ENCODE results near the gene SLC9A5.

The SLC9A5 gene

DNA sequence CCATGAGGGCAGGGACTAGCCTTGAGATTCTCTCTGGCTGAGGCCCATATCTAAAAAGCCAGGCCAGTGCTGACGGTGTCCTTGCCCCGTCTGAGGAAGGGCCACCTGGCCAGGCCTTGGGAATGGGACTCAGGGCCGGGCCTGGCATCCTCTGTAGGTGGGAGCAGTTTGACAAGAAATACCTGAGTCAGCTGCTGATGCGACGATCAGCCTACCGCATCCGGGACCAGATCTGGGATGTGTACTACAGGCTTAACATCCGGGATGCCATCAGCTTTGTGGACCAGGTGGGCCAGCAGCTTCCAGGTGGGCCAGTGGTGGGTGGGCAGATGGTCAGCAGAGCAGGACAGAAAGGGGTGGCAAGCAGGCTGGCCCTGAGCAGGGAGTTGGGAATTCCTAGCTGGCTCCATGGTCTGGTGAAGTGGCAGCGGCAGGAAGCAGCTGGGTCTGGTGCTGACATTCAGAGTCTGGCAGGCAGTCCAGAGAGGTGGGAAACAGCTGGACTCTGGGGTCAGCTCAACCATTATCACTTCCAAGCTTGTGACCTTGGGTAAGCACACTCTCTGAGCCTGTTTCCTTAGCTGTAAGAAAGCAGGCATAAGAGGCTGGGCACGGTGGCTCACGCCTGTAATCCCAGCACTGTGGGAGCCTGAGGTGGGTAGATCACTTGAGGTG is 9.5 kb downstream of the SLC9A5 start:
- no peak for DNase-seq

DNA sequence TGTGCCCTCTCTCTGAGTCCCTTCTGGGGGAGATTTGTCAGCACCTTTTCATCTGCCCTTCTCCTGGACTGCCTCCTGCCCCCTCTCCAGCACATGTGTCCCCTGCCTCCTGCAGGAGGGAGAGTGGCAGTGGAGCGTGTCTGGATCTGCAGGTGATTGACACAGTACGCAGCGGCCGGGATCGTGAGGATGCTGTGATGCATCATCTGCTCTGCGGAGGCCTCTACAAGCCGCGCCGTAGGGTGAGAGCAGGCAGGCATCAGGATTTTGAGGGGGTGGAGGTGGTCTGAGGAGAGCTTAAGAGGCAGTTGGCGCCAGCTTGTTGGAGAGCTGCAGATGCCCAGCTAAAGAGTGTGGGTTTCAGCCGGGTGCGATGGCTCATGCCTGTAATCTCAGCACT is 10.9 kb downstream of the SLC9A5 start:
- no peak for DNase-seq

DNA sequence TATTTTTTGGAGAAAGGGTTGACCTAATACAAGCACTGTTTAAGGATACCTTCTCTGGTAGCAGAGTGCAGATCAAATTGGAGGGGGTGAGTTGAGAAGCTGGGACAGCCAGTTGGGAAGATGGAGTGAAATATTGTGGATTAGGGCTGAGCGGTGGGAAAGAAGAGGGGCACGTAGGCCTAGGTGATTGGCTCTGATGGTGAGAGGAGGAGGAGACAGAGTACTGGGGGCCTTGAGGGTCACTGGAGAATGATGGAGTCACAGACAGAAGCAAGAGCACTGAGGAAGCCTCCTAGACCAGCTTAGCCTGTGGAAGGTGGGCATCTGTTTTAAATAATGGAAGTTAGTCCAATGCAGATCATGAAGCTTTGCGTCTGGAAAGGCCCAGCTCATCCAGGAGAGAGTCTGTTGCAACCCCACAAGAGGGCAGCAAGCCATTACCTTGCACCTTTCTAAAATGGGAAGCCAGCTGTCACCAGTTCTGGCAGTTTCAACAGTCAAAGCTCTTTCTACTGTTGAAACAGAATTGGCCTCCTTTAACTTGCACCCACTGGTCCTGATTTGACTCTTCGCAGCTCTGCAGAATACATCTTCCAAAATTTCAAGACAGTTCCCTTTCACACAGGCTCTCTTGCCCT is 11.8 kb downstream of the SLC9A5 start:
- DNase-seq = peak; percentile 85

DNA sequence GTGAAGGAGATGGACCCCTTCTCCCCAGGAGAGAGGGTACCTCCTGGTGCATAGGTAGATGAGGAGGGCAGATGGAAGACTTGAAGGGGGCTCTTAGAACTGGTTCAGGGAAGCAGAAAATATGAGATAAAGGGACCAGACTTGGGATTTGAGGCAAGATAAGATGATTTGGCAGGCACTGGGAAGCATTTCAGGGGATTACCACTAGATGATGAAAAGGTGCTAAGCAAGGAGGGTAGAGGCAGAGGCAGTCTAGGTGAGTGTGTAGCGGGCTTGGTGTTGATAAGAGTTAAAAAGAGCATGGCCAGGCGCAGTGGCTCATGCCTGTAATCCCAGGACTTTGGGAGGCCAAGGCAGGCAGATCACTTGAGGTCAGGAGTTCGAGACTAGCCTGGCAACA is 14.4 kb downstream of the SLC9A5 start:
- no peak for DNase-seq

- peak; percentile 49 for DNase-seq
These were observed 15.5 kb downstream of the SLC9A5 start for GRCh38 chr16:67264277-67264676.

DNA sequence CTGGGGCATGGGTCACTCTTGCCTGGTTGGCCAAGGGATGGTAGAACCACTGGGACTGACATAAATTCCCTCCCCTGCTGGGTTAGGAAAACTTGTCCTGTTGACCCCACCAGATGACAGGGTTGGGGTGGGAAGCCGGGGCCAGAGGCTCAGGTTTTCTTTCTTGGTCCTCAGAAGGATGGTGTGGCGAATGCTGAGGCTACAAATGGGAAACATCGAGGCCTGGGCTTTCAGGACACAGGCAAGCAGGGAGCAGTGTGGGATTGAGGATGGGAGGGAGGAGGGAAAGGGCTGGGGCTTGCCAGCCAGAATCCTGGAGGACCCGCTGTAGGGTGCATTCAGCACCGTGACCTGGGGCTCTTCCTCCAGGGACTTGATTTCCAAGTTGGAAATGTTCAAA is 16.1 kb downstream of the SLC9A5 start:
- DNase-seq = no peak

DNA sequence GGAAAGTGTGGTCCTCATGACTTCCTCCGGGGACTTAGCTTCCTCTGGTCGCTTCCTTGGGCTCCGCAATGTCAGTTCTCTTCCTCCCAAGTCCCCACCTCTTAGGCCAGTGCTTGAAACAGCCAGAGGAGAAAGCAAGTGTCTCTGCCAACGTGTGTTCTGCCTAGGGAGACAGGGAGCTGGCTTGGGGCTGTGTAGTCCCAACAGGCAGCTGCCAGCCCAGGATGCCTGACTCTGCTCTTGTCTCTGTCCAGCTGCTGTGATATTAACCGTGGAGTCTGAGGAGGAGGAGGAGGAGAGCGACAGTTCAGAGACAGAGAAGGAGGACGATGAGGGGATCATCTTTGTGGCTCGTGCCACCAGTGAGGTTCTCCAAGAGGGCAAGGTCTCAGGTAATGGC is 17.1 kb downstream of the SLC9A5 start:
- no peak for DNase-seq

- DNase-seq = peak; percentile 98
These were observed 19.4 kb downstream of the SLC9A5 start for GRCh38 chr16:67268136-67268579.

- DNase-seq = no peak
These were observed 21.0 kb downstream of the SLC9A5 start for GRCh38 chr16:67269766-67270165.

DNA sequence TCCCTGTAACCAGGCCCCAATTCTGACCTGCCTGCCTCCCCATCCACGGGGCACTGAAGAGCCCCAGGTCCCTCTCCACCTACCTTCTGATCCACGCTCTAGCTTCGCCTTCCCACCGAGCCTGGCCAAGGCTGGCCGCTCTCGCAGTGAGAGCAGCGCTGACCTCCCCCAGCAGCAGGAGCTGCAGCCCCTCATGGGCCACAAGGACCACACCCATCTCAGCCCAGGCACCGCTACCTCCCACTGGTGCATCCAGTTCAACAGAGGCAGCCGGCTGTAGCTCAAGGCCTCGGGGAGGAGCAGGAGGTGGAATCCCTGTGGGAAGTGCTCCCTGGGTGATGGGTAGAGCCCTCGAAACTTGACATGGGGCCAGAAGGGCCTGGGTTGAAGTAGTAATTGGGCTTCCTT is 22.2 kb downstream of the SLC9A5 start:
- no peak for DNase-seq

DNA sequence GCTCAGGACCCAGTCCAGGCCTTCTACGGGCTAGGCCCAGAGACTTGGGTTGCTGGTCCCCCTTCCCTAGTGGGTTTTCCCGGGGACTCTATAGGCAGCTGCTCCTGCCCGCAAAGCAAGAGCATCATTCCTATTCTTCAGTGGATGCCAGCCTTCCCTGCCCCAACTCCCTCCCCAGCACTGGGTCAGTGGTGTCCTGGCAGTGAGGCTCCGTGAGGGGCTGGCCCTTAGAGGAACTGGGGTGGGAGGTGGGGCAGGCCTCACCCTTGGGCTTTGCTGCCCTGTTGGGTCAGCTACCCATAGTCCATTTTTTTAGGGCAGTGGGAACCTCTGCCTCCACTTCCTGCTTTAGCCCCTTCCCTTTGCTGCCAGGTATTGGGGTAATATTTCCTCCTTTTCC is 22.7 kb downstream of the SLC9A5 start:
- no peak for DNase-seq

- no peak for DNase-seq
These were observed 26.5 kb downstream of the SLC9A5 start for GRCh38 chr16:67275321-67275720.

DNA sequence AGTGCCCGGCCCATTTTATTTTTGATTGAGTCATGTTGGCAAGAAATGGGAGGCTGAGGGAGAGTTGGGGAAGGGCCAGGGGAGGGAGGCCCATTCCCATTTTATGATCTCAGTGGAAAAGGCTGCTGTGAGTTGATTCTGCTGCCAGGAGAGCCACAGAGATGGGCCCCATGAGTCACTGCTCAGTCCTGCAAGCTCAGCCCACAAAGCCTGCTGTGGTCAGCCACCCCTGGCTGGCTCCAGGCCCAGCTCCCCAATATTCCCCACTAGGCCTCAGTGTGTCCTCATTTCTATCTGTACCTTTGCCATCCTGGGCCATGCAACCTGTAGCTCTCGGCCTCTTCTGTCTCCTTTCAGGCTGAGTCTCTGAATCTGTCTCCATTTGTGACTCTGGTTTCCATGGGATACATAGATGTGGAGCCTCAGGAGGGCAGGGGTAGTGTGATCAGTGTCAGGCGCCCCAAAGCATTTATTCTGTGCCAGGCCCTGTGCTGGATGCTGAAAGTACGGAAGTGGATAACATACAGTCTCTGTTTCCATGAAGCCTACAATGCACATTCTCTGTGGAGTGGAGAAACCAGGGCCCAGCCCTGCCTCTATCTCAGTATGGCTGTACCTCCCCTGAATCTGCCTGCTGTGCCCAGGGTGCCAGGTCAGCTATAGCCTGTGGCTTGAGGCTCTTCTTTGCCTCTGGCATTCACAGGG is 28.7 kb downstream of the SLC9A5 start:
- peak; percentile 69 for DNase-seq

GRCh38 chr16:67277999-67278772 is 29.4 kb downstream of the SLC9A5 start:
- DNase-seq = no peak

GRCh38 chr16:67278773-67279295 is 30.1 kb downstream of the SLC9A5 start:
- DNase-seq = peak; percentile 75

DNA sequence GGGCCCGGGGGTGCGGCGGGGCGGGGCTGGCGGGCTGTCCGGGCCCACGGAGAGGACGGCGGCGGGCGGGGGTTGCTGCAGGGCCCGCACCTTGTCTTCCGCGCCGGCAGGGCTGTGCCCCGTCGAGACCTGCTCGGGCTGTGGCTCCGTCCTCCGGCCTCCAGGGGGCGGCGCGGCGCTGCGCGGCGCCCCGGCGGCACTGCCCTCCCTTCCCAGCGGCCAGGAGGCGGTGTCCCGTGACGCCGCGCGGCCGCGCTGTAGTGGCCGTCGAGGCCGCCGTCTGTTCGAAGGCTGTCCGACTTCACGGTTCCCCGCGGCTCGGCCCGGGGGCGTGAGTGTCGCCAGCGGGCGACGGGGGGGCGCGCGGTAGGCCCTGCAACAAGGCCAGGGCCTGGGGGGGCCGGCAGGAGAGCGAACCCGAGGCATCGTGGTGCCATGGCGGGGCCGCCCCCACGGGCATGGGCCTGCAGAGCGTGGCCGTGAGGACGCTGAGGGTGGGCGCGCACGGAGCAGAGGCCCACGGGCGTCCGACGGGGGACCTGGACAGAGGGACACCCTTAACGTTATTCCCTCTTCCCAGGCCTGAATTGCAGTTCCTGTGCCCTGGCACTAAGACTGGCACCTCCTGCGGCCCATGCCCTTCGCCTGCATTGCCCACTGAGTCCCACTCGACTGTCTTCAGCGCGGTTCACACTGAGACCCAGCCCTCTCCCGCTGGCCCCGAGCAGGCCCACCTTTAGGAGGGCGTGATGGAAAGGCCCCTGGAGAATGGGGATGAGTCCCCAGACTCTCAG is 30.7 kb downstream of the SLC9A5 start, which contains the start of gene PLEKHG4:
Gene PLEKHG4, plus strand, starts transcription at position 237 of the 794 bp plus-strand sequence. Its CDS starts 513 bp downstream, at position 750.
- DNase-seq = peak; percentile 92

GRCh38 chr16:67280090-67281015 is 31.6 kb downstream of the SLC9A5 start:
- DNase-seq = no peak

DNA sequence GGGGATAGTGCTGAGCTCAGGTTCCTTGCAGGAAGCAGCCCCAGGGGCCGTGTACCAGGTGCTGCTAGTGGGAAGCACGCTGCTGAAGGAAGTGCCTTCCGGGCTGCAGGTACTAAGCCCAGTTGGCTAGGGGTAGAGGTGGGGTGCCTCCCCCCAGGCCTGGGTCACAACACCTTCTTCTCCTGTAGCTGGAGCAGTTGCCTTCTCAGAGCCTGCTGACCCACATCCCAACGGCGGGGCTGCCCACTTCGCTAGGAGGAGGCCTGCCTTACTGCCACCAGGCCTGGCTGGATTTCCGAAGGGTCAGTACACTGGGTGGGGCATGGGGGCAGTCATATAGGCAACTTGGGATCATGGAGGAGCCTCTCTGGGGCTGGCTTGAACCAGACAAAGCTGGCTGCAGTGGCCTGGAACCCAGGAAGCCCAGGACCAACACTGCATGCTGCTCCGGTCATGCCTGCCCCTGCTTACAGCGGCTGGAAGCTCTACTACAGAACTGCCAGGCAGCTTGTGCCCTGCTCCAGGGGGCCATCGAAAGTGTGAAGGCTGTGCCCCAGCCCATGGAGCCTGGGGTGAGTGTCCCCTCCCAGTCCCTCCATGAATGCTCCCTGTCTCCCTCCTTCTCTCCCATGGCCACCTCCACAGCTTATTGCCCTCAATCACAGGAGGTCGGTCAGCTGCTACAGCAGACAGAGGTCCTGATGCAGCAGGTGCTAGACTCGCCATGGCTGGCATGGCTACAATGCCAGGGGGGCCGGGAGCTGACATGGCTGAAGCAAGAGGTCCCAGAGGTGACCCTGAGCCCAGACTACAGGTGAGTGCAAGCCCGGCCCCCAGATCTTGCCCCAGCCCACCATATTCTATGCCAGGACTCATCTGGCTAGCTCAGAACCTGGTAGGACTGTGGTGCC is 33.0 kb downstream of the SLC9A5 start:
- DNase-seq = no peak

- no peak for DNase-seq
These were observed 33.6 kb downstream of the SLC9A5 start for GRCh38 chr16:67282447-67282805.
